GM21515 (cell line): Measurements from ENCODE around the gene ARHGEF16.

ENCODE experiments used
- ATAC-seq: cut with Tn5 transposase; IDR thresholded peaks from one replicate; pipeline ENCODE4 v1.9.1; 2021; ENCODE audit not compliant: unreplicated experiment

The ARHGEF16 gene

DNA sequence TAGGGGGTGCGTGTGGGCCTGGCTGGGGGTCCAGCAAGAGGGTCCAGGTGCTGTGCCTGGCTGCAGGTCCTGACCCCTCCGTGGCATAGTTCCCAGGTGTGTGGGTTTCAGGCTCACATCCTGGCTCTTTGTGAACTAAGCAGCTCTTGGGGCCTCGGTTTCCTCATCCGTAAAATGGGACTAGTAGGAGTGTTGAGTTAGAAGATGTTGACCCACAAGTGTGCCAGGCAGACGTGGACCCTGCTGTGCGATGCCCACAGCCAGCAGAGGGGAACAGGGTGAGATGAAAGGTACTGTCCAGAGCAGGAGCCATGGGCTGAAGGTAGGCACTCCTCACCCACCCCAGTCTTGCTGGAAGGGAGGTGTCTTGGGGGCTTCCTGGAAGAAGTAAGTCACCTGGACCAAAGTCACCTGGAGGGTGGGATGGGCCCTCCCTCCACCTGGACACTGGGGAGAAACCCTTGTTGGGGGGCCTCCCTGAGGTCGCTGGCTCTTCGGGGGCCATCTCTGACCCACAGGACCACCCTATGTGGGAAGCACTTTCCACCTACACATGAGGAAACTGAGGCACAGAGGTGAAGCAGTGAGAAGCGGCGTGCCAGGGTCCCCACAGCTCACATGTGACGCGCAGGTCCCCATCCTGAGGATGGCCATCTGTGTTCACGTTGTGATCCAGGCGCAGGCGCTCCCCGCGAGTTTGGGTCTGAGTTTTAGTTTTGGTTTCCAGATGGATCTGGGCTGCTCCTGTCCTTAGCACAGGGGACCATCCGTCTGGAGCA is 1.4 kb downstream of the ARHGEF16 start:
- no peak for ATAC-seq

GRCh38 chr1:3456449-3456963 is 2.0 kb downstream of the ARHGEF16 start:
- ATAC-seq: no peak

DNA sequence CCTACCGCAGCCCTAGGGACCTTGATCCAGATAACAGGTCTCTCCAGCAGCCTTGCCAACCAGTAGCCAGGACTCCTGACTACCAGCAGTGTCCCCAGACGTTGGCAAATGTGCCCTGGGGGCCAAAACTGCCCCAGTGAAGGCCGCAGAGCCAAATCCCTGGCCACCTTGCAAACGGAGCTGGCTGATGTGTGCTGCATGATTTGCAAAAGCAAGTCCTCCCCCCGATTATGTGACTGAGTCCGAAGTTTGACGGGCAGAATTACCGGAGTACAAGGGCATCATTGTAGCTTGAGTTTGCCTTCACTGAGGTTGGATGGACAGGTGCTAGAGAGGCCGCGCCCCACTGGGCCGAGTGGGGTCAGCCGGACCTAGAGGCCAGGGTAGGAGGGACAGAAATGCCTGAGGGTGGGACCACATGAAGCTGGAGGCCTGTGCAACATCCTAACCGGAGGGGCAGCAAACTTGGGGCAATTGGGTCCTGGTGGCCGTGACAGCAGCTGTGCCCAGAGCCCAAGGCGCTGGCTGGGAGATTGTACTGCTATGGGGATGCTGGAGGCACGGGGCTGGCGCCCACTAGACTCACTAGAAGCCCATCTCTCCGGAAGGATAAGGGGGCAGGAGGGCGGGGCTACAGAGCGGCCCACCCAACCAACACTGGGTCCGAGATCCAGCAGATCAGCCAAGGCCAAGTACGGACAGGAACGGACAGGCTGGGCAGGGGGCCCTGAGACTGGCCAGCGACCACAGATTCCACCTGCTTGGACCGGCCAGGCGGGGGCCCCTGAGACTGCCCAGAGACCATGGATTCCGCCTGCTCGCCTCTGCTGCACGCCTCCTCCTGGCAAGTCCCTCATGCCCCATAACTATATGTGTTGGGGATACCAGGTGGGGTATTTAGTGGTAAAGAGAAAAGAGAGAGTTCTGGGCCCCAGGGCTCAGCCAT is 2.8 kb downstream of the ARHGEF16 start:
- no peak for ATAC-seq

GRCh38 chr1:3457910-3458883 is 3.7 kb downstream of the ARHGEF16 start:
- no peak for ATAC-seq

DNA sequence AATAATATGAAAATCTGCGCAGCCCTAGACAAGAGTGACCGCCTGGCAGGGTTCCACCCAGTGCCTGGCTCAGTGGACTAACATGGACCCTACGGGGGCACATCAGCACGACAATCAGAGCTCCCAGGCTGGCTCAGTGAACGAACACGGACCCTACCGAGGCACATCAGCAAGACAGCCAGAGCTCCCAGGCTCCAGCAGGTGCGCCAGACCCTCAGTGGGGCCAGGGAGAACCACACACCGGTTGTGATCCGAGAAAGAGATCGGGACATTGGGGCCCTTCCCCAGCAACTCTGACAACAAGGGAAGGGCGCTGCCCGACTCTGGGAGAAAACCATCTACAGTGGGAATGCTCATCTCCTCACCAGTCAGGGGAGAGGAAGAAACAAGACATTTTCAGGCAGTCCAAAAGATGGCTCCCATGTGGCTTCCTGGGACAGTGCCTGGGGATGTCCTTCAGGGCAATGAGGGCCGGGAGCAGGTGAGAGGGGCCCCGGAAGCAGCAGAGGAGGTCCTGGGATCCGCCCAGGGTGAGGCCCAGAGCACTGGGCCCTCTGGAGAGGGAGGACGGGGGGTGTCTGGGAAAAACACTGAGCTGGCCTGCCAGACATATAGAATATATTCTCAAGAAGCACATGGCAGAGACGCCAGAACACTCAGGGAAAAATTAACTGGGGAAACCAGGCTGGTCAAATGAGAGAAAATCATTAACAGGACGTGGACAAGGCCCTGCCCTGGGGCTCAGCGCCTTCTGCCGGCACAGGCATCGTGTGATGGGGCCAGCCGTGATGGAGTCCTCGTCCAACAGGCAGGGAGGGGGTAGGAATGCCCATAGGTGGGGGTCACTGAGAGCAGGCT is 4.8 kb downstream of the ARHGEF16 start:
- no peak for ATAC-seq

DNA sequence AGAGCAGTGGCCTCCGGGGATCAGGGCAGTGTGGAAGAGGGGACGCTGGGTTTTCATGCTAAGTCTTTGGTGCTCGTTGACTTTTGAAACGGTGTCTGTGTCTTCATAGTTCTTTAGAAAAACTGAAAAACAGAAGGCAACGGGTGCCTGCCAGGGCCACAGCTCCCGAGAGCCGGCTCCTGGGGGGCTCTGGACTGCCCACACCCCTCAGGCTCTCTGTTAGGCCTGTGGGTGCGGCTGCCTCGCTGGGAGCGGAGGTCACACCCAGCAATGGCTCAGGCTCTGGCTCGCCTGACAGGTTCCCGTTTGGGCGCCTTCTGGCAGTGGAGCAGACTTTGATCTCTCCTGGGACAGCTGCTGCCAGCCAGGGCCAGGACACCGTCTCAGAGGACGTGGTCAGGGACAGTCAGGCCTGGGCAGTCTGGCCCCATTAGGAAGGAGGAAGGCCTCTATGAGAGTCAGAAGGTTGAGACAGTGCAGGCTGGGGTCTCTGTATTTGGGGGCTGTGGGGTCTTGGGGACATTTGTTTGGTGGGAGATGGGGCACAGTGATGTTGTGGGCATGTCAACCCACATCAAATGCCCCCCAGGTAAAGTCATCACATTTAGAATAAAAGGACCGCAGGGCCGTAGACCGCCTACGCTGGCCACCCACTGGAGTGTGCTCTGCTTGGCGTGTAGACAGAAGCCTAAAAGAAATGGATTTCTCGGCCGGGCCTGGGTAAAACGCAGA is 5.6 kb downstream of the ARHGEF16 start:
- ATAC-seq: no peak

- ATAC-seq: no peak
Observed at GRCh38 chr1:3460672-3461131, 6.2 kb downstream of the ARHGEF16 start.

- ATAC-seq: no peak
Observed at GRCh38 chr1:3461238-3461933, 6.9 kb downstream of the ARHGEF16 start.

DNA sequence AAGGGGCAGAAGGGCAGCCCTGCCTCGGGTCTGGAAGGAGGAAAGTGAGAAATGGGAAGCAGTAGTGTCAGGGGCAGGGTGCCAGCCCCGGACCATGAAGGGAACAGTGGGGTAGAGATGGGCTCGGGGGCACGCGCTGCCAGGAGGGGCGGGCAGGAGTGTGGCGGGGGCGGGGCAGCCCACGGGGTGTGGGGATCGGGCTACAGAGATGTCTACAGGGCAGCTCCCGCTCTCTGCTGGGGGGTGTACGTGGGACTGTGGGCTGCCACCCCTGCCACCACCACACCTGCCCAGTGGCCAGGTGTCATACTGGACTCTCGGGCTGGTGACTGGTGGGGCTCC is 7.4 kb downstream of the ARHGEF16 start:
- no peak for ATAC-seq

DNA sequence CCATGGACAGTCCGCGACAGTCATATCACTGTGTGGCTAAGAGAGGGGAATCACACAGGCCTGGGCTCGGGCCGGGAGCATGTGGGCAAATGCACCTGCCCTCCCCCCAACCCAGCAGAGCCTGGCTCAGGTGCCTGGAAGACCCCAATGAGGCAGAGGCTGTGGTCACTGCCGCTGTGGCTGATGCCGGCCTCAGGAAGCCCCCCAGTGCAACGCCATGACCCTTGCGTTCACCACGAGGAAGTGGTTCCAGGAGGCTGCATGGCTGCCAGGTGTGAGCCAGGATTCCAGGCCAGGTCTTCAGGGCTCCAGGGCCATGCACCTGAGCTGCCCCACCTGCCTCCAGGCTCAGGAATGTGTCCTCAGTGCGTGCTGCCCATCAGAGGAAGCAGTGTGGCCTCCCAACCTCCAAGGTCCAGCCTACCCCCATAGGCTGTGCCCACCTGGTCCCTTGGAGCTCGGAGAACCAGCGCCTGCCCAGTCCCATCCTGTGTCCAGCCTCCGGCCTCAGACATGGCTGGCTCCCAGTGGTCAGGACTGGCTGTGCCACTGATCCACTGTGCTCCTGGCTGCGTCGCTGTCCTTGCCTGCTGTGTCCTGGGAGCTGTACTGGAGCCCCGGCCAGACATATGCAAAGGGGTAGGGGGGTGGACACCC is 8.0 kb downstream of the ARHGEF16 start:
- ATAC-seq: no peak

DNA sequence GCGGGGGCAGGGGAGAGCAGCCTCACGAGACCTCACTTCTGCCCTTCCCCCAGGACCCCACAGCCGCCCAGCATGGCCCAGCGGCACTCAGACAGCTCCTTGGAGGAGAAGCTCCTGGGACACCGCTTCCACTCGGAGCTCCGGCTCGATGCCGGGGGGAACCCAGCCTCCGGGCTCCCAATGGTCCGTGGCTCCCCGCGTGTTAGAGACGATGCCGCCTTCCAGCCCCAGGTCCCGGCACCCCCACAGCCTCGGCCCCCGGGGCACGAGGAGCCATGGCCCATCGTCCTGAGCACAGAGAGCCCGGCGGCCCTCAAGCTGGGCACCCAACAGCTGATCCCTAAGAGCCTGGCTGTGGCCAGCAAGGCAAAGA is 8.5 kb downstream of the ARHGEF16 start:
- no peak for ATAC-seq

- no peak for ATAC-seq
Observed at GRCh38 chr1:3463408-3463863, 9.0 kb downstream of the ARHGEF16 start.

DNA sequence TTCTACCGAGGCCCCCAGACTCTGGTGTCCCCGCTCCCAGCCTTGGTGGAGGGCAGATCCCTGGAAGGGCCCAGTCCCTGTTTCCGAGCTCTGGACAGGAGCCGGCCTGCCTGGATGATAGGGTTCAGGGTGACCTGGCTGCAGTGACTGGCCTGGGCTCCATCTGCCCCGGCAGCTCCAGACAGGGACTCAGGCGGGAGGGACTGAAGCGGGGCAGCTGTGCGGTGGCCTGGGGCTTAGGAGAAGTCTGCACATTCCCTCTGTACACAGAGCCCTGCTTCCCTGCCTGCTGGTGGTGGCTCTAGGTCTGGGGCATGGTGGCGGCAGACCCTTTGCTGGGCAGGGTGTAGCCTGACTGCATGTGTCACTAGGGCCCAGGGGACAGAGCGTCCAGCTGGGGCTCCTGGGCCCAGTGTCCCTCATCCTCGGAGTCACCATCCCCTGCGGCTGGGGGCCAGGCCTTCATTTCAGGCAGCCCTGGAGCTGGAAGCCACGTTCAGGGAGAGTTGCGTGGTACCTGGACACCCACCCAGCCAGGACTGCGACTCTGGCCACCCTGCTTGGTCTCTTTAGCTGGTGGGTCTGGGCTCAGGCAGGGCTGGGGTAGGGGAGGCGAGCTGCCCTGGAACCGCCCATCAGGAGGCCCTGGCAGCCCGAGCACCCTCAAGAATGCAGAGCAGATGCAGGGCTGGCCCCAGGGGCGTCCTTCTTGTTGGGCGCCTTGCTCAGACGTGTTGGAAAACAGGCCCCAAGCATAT is 9.6 kb downstream of the ARHGEF16 start:
- ATAC-seq: no peak

- ATAC-seq: no peak
Observed at GRCh38 chr1:3464649-3465025, 10.2 kb downstream of the ARHGEF16 start.

GRCh38 chr1:3465091-3465934 is 10.8 kb downstream of the ARHGEF16 start:
- ATAC-seq: no peak

DNA sequence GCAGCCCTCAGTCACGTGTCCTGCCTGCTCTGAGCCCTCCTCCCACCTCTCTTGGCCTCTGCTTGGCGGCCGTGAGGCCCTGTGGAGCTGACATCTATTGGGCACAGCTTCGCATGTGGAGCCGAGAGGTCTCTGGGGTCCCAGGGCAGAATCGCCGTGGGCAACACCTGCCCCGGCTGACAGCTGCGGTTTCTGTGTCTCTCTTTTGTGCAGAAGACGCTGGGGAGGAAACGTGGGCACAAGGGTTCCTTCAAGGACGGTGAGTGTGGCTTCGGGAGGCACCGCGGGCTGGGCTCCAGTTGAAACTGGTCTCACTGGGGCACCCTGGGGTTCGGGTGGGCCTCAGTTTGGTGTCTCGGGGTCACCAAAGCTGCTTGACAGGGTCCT is 11.5 kb downstream of the ARHGEF16 start:
- ATAC-seq: no peak
